Measurements from ENCODE around the gene ITGA3.

DNA sequence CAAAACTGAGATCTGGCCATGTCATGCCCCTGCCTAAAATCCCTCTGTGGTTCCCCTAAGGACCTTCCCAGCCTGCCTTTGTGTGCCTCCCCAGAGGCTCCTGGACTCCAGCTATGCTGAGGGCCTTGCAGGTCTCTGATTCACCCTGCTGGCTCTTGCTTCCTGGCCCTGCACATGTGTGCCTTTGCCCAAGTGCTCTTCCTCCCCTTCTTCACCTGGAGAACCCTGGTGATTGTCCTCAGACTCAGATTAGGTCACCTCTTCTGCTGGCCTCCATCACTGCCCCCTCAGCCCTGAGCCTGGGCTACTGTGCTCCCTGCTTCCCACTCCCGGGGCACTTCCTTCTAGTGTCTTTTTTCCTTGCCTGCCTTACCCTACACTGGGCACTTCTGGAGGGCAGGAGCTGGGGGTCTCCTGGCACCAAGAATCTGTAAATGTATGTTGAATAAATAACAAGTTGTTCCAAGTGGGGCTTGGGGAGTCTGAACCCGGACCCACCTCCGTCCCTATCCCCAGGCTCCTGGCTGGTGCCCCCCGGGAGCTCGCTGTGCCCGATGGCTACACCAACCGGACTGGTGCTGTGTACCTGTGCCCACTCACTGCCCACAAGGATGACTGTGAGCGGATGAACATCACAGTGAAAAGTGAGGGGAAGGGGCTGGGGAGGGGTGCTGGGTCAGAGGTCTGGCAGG lies 7.8 kb downstream of the ITGA3 start:
- TF ChIP-seq, protein P1, sequence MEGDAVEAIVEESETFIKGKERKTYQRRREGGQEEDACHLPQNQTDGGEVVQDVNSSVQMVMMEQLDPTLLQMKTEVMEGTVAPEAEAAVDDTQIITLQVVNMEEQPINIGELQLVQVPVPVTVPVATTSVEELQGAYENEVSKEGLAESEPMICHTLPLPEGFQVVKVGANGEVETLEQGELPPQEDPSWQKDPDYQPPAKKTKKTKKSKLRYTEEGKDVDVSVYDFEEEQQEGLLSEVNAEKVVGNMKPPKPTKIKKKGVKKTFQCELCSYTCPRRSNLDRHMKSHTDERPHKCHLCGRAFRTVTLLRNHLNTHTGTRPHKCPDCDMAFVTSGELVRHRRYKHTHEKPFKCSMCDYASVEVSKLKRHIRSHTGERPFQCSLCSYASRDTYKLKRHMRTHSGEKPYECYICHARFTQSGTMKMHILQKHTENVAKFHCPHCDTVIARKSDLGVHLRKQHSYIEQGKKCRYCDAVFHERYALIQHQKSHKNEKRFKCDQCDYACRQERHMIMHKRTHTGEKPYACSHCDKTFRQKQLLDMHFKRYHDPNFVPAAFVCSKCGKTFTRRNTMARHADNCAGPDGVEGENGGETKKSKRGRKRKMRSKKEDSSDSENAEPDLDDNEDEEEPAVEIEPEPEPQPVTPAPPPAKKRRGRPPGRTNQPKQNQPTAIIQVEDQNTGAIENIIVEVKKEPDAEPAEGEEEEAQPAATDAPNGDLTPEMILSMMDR (IDR thresholded peaks at IDR 0.05): no peak
- no peak for TF ChIP-seq POLR2A (IDR thresholded peaks at IDR 0.05)

Measured in thyroid gland (tissue), 4 donors.